ENCODE data around the gene MYO18A.
A peak's percentile ranks its signal among the peaks of the same experiment; 100 is the strongest.
"Not testable (repeated sequence)": the region's sequence is repeated elsewhere in the genome, so short reads cannot be mapped to it uniquely, and the experiment has no call there.

MYO18A gene

DNA sequence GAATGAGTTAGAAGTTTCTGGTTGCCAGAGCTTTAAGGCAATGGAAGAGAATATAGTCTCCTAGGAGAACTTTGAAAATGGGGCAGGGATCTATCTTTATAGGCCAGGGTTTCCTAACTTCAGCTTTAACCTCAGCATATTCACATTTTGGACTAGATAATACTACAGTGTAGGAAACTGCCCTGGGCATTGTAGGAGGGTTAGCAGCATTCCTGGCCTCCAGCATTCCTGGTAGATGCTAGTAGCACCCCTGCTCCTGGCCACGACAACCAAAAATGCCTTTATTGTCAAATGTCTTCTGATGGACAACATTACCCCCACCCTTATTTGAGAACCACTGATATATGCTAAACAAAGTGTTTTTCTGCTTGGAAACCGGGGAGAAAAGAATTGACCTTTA, 27.8 kb upstream of the MYO18A start:
- TF ChIP-seq, protein P1, sequence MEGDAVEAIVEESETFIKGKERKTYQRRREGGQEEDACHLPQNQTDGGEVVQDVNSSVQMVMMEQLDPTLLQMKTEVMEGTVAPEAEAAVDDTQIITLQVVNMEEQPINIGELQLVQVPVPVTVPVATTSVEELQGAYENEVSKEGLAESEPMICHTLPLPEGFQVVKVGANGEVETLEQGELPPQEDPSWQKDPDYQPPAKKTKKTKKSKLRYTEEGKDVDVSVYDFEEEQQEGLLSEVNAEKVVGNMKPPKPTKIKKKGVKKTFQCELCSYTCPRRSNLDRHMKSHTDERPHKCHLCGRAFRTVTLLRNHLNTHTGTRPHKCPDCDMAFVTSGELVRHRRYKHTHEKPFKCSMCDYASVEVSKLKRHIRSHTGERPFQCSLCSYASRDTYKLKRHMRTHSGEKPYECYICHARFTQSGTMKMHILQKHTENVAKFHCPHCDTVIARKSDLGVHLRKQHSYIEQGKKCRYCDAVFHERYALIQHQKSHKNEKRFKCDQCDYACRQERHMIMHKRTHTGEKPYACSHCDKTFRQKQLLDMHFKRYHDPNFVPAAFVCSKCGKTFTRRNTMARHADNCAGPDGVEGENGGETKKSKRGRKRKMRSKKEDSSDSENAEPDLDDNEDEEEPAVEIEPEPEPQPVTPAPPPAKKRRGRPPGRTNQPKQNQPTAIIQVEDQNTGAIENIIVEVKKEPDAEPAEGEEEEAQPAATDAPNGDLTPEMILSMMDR (IDR thresholded peaks at IDR 0.05; ENCODE audit: extremely low read depth, missing control alignments) = no peak
- DNase-seq (ENCODE audit: low spot score) = no peak

DNA sequence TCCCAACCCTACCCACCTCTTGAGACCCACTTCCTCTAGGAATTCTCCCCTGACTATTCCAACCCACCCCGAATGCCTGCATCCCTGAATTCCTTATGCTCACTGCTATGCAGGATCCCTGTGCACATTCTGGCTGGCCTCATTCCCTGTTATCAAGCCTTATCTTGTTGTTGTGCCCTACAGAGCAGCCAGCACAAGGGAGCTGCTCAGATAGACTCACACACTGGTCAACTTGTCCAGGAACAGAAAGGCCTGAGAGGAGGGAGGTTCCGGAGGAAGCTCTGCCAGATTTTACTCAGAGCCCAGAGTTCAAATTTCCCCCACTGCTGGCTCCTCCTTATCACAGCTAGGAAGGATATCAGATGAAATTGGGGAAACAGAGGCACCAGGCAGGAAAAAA, 24.8 kb upstream of the MYO18A start:
- no peak for DNase-seq (ENCODE audit: low spot score)
- TF ChIP-seq, protein P1 (IDR thresholded peaks at IDR 0.05; ENCODE audit: extremely low read depth, missing control alignments) = no peak

DNA sequence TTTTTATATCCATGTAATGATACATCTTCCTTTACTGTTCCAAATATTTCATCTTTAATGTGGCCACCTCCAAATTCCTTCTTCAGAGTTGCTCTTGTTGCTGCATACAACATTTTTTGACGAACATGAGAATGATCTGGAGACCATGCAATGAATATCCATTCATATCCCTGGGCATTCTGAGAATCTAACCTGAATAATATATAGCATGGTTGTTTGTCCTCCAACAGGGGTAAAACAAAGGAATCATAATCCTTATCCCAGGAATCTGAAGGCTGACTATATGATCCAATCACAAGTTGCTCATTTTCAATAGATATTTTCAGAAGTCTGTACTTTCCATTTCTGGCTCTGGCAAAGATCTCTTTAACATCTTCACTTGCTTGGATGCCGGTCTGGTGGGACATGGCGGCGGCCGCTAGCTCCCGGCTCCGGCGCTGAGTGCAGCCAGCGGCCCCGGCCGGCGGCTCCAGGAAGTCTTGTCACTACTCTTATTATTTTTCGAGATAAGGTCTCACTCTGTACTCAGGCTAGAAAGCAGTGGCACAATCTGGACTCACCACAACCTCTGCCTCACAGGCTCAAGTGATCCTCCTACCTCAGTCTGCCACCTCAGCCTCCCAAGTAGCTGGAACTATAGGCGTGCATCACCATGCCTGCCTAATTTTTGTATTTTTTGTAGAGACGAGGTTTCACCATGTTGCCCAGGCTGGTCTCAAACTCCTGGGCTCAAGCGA, 24.0 kb upstream of the MYO18A start:
- not testable (repeated sequence) for DNase-seq (ENCODE audit: low spot score)

DNA sequence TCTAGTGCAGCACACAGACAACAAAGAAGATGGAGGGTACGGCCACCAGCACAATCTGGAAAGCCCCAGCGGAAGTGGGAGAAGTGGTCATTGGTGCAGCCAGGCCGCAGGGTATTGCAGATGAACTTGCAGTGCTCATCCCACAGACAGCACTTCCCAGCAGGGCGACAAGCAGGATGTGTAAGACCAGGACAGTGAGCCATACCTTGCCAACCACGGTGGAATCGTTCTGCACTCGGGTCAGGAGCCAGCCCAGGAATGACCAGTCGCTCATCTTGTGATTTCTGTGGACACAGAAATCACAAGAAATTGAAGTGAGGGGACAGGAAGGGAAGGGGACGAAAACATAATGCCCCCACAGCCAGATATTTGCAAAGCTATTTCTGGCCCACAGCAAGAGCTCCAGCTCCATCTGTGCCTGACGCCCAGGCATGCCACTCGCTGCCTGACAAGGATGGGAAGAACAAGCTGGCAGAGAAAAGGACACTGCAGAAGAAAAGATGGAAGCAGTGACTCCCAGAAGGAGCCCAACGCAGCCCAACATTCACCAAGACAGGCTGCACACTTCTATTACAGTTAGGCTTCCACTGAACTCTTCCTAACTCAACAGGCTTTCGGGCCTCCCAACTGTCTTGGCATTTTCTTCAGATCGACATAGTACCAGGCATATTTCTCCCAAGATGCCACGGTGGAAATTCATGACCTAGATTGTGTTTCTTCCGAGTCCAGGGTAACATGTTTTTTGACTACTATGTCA, 17.5 kb upstream of the MYO18A start:
- DNase-seq (ENCODE audit: low spot score) = no peak
- TF ChIP-seq, protein P1 (IDR thresholded peaks at IDR 0.05; ENCODE audit: extremely low read depth, missing control alignments) = no peak

DNA sequence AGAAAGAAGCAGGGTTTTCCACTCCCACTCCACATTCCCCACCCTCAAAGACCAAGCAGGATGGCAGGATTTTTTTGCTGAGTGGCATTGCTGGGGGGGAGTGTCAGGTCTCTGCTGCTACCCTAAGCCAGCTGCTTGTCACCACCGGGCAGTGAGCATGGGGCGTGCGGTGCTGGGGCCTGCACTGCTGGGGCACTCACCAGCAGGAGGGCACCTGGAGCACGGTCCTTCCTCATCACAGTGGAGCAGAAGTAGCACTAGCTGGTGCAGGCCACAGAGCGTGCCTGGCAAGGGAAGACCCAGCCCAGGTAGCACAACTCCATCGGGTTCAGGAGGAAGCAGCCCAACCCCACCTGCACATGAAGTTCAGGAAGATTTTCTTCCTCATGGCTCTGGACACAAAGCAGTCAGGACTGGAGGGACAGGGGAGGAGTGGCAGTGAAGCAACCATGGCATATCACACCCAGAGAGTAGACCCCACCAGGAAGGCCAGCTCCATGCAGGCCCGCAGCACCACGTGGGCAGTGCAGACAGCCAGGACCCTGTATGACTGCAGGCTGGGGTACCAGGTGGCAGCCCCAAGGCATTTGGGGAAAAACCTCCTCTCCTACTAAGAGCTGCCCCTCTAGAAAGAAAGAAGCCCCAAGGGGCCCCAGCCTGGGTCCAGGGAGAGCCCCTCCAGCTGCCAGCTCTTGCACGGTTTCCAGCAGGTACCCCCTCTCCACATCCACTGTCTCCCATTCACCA, 16.7 kb upstream of the MYO18A start:
- TF ChIP-seq, protein P1 (IDR thresholded peaks at IDR 0.05; ENCODE audit: extremely low read depth, missing control alignments) = no peak
- no peak for DNase-seq (ENCODE audit: low spot score)

DNA sequence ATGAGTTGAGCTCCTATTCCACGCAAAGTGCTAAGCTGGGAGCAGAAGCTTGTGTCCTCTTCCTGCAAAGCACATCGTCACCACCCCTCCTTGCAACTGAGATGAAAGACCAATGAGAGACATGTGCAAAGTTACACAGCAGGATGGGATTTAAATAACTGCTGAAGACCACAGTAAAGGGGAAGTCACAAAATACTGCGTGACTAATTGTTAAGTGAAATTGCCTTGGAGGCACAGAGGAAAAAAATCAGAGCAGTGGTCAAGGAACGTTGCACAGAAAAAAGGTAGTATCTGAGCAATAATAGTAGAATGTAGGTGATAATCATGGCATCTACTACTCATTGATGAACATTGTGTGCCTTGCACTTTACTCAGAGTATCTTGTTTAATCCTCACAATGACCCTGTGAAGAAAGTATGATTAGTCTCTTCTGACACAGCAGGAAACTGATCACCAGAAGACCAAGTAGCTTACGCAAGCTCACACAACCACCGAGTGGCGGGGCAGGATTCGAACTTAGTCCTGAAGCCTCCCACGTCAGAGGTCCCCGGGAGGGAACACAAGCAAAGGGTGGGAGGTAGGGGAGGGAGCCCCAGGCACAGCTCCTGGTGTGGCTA, 15.4 kb upstream of the MYO18A start:
- DNase-seq (ENCODE audit: low spot score) = peak; percentile 69
- TF ChIP-seq, protein P1 (IDR thresholded peaks at IDR 0.05; ENCODE audit: extremely low read depth, missing control alignments) = no peak

DNA sequence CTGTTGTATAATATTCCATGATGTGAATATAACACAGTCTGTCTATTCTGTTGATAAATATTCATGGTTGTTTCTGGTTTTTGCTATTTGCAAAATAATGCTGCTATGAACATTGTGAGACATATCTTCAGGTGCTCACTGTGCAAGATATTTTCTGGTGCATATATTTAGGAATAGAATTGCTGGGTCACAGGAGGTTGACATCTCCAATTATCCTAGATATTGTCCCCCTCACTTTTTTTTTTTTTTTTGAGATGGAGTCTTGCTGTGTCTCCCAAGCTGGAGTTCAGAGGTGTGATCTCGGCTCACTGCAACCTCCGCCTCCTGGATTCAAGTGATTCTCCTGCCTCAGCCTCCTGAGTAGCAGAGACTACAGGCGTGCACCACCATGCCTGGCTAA, 14.5 kb upstream of the MYO18A start:
- TF ChIP-seq, protein P1 (IDR thresholded peaks at IDR 0.05; ENCODE audit: extremely low read depth, missing control alignments) = no peak
- no peak for DNase-seq (ENCODE audit: low spot score)
